ENCODE data around the gene IGF2BP3. TPM values are rescaled to one million over a fixed set of nuclear protein-coding genes. Genes with fewer than 3 reads are reported as not detected.

The IGF2BP3 gene
- total RNA-seq, 1 experiment from 2014 or later, result 11.7 TPM

DNA sequence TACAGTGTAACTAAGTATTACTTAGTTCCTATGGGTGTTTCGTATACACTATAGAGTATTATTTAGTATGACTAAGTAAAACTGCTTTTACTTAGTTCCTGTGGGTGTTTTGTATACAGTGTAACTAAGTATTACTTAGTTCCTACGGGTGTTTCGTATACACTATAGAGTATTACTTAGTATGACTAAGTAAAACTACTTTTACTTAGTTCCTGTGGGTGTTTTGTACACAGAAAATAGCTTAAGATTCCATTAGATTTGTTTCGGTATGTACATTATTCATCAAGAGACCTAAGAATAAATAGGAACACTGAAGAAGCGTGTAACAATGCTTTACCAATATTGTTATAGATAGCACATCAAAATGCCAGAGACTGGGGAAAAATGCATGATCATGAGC lies 25.0 kb downstream of the IGF2BP3 start:
- no peaks in the 10 kb centered on the region for H3K9me2 ChIP-seq (replicated peaks; ENCODE audit: low read length)
- BruUV-seq (replicated peaks), result no TSS peak
- no peaks in the 10 kb centered on the region for H3K27me3 ChIP-seq (ENCODE audit: low read length)
- TF ChIP-seq EZH2 (IDR thresholded peaks at IDR 0.05; ENCODE audit: low read length, unreplicated experiment) (no peak), EZH2phosphoT487 (IDR thresholded peaks at IDR 0.05; ENCODE audit: borderline replicate concordance, low read length) (no peak)
- TF ChIP-seq, protein P1, sequence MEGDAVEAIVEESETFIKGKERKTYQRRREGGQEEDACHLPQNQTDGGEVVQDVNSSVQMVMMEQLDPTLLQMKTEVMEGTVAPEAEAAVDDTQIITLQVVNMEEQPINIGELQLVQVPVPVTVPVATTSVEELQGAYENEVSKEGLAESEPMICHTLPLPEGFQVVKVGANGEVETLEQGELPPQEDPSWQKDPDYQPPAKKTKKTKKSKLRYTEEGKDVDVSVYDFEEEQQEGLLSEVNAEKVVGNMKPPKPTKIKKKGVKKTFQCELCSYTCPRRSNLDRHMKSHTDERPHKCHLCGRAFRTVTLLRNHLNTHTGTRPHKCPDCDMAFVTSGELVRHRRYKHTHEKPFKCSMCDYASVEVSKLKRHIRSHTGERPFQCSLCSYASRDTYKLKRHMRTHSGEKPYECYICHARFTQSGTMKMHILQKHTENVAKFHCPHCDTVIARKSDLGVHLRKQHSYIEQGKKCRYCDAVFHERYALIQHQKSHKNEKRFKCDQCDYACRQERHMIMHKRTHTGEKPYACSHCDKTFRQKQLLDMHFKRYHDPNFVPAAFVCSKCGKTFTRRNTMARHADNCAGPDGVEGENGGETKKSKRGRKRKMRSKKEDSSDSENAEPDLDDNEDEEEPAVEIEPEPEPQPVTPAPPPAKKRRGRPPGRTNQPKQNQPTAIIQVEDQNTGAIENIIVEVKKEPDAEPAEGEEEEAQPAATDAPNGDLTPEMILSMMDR (conservative IDR thresholded peaks at IDR 0.05; ENCODE audit: low read depth, low read length), result no peak
- DNase-seq (peak; percentile 9), ATAC-seq (no peak)
- H2AFZ ChIP-seq (ENCODE audit: low read length), result no peak overlapping the region
- POLR2A ChIA-PET (ENCODE audit: unreplicated experiment), result no interaction called here
- CTCF ChIA-PET, result no interaction called here
- H3K4me2 ChIP-seq (ENCODE audit: low read length), result no peak overlapping the region
- no peaks in the 10 kb centered on the region for H3K79me2 ChIP-seq (ENCODE audit: low read length)
- no peaks in the 10 kb centered on the region for H4K20me1 ChIP-seq (ENCODE audit: low read length)
- H3K4me3 ChIP-seq (ENCODE audit: low read length), result no peak overlapping the region
- no peaks in the 10 kb centered on the region for H3K9me3 ChIP-seq (ENCODE audit: low read length)
- no peak overlapping the region for H3K9ac ChIP-seq (ENCODE audit: low read length)
- H3K4me1 ChIP-seq (ENCODE audit: insufficient read depth, low read length), result no peaks in the 10 kb centered on the region
- H3K27ac ChIP-seq (ENCODE audit: low read length), result no peak overlapping the region
- H3F3A ChIP-seq (ENCODE audit: low read length, unreplicated experiment), result no peaks in the 10 kb centered on the region
- no peaks in the 10 kb centered on the region for H3K36me3 ChIP-seq (ENCODE audit: low read depth, low read length)
- intact Hi-C loops (cut with micrococcal nuclease), result no loop called here

DNA sequence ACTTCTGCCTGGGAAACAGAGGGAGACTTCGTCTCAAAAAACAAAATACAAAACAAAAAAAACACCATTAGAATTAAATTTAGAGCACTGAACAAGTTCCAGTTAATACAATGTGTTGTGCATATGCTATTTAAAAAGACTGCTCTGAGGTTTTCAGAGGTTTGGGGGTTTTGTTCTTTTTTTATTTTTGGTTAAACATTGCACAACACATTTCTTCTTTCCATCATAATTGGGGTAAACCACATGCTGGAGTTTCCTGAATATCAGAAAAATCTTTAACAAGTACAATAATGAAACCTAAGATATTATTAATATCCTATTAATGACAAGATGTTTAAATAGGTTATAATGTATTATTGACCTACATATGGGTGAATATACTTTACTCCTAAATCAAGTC lies 26.3 kb downstream of the IGF2BP3 start:
- Histone ChIP-seq H3K79me2 (ENCODE audit: low read length) (no peaks in the 10 kb centered on the region), H3F3A (ENCODE audit: low read length, unreplicated experiment) (no peaks in the 10 kb centered on the region), H3K9me2 (replicated peaks; ENCODE audit: low read length) (no peaks in the 10 kb centered on the region), H3K4me1 (ENCODE audit: insufficient read depth, low read length) (no peaks in the 10 kb centered on the region), H3K27ac (ENCODE audit: low read length) (no peak overlapping the region), H3K27me3 (ENCODE audit: low read length) (no peaks in the 10 kb centered on the region), H2AFZ (ENCODE audit: low read length) (no peak overlapping the region), H3K9me3 (ENCODE audit: low read length) (no peaks in the 10 kb centered on the region), H3K4me2 (ENCODE audit: low read length) (no peak overlapping the region), H4K20me1 (ENCODE audit: low read length) (no peaks in the 10 kb centered on the region), H3K4me3 (ENCODE audit: low read length) (no peak overlapping the region), H3K9ac (ENCODE audit: low read length) (no peak overlapping the region), H3K36me3 (ENCODE audit: low read depth, low read length) (no peaks in the 10 kb centered on the region)
- TF ChIP-seq EZH2phosphoT487 (IDR thresholded peaks at IDR 0.05; ENCODE audit: borderline replicate concordance, low read length), result no peak
- no peak for TF ChIP-seq EZH2 (IDR thresholded peaks at IDR 0.05; ENCODE audit: low read length, unreplicated experiment)
- TF ChIP-seq, protein P1 (conservative IDR thresholded peaks at IDR 0.05; ENCODE audit: low read depth, low read length), result no peak
- ATAC-seq (no peak), DNase-seq (no peak)
- intact Hi-C loops (cut with micrococcal nuclease), result no loop called here
- ChIA-PET POLR2A (ENCODE audit: unreplicated experiment) (no interaction called here), CTCF (no interaction called here)
- BruUV-seq (replicated peaks), result no TSS peak

DNA sequence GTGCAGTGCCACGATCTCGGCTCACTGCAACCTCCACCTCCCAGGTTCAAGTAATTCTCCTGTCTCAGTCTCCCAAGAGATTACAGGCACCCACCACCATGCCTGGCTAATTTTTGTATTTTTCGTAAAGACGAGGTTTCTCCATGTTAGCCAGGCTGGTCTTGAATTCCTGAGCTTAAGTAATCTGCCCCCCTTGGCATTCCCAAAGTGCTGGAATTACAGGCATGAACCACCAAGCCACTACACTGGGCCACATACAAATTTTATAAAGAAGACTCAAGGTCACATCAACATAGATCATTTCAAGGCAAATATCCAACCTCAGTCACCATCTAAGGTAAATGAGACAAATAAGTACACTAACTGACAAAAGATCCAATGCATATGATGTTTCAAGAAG lies 32.1 kb downstream of the IGF2BP3 start:
- Histone ChIP-seq H3K9ac (ENCODE audit: low read length) (no peak overlapping the region), H3K9me3 (ENCODE audit: low read length) (no peaks in the 10 kb centered on the region), H2AFZ (ENCODE audit: low read length) (no peak overlapping the region), H3K27ac (ENCODE audit: low read length) (no peak overlapping the region), H3F3A (ENCODE audit: low read length, unreplicated experiment) (no peaks in the 10 kb centered on the region), H3K4me3 (ENCODE audit: low read length) (no peak overlapping the region), H3K9me2 (replicated peaks; ENCODE audit: low read length) (no peaks in the 10 kb centered on the region), H3K4me2 (ENCODE audit: low read length) (no peak overlapping the region), H3K4me1 (ENCODE audit: insufficient read depth, low read length) (no peaks in the 10 kb centered on the region), H3K27me3 (ENCODE audit: low read length) (no peaks in the 10 kb centered on the region), H3K36me3 (ENCODE audit: low read depth, low read length) (no peaks in the 10 kb centered on the region), H3K79me2 (ENCODE audit: low read length) (no peaks in the 10 kb centered on the region), H4K20me1 (ENCODE audit: low read length) (no peaks in the 10 kb centered on the region)
- no peak for DNase-seq
- TF ChIP-seq, protein P1 (conservative IDR thresholded peaks at IDR 0.05; ENCODE audit: low read depth, low read length), result no peak
- TF ChIP-seq EZH2phosphoT487 (IDR thresholded peaks at IDR 0.05; ENCODE audit: borderline replicate concordance, low read length), result no peak
- no peak for TF ChIP-seq EZH2 (IDR thresholded peaks at IDR 0.05; ENCODE audit: low read length, unreplicated experiment)
- CTCF ChIA-PET, result no interaction called here
- POLR2A ChIA-PET (ENCODE audit: unreplicated experiment), result no interaction called here
- ATAC-seq, result no peak
- no TSS peak for BruUV-seq (replicated peaks)
- intact Hi-C loops (cut with micrococcal nuclease), result loop anchor here (10.0 kb wide), 1 partner anchor 277 kb away; the partner anchor contains the start of gene STK31
